HT1080 (cell line): ENCODE results near the gene BIRC7. TPM values are rescaled to one million over a fixed set of nuclear protein-coding genes. Genes with fewer than 3 reads are reported as not detected.
"Not testable (repeated sequence)": the region's sequence is repeated elsewhere in the genome, so short reads cannot be mapped to it uniquely, and the experiment has no call there.

Experiments
- DNase-seq: peaks from one replicate; pipeline ENCODE4 v3.0.0-alpha.2; 2015; ENCODE audit warnings: low read depth
- total RNA-seq: library from RNA; depleted of rRNA; stranded (reverse); fragments of >200 nt; shearing (Covaris generic); gene quantifications from 2 replicates; pipeline ENCODE4 v1.2.3, GENCODE V29; 2014

Gene BIRC7
- total RNA-seq, 1 experiment from 2014 or later, result not detected

DNA sequence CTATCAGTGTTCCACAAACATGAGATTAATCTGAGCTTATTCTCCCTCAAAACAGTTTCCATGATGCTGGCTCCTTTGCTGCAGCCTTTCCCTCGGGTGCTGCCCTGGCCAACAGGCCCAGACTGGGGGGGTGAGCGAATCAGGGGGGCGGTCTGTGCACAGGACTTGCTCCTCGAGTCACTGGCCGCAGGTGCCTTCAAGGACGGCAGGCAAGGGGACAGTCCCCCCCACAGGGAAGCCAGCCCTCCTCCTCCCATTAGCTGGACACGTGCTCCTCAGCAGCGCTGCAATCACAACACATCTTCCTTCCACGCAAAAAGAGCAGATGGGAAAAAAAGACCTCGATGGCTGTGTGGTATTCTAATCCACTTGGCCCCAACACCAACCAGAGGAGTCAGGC lies 29.8 kb upstream of the BIRC7 start:
- DNase-seq, result no peak

DNA sequence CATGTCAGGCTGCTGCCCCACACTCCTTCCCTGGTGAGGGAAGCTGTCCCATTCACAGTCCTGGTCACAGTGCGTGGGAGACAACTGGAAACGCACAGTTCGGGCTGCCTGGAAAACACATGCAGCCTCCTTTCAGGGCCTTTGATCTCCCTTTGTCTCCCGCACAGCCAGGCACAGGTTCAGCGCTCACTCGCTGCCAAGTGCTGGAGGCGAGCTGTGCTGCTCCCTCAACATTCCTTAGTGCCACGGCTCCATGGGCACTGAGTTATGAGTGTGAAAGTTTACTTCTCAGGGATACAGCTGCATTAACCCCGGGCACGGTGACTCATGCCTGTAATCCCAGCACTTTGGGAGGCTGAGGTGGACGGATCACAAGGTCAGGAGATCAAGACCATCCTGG lies 28.8 kb upstream of the BIRC7 start:
- DNase-seq, result peak; percentile 26

DNA sequence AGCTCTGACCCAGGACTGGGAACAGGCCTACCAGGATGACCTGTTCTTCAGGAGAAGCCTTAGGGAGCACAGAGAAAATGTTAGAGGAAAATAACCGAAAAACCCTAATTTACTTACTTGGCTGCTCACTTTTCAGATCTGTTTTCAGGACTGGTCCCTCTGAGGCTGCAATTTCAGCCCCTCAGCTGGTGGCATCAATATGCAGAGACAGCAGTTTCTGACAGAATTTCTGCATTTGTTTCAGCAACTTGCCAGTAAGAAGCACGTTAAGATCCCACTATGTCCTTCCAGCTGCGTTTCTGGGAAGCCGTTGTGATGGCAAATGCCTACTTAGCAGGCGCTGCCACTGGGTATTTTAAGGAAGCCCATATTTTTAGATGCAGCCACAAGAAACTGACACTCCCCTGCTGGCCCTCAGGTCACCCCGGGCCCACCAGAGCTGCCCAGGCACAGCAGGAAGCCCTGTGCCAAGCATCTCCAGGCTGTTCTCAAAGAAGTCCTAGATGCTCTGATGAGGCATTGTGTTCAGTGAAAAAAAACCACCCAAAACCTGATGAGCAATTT lies 27.3 kb upstream of the BIRC7 start:
- DNase-seq, result no peak

DNA sequence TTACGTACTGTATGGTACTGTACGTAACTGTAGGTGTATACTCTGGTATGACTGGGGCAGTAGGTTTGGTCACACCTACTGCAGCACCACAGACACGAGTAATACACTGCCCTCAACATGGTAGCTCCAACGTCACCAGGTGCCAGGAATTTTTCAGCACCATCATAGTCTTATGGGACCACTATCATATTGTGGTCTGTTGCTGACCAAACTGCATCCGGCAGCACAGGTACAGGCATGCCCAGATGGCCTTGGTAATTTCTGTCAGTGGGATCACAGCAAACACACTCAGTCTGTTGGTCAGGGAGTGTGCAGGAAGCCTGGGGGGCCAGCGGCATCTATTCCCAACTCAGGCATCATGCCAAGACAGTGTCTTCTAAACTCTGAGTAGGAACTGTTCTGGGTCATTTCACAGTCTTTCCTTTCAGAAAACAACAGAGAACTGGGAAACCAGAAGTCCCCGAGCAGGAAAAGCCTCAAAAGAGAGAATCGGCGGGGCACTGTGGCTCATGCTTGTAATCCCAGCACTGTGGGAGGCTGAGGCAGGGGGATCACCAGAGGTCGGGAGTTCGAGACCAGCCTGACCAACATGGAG lies 25.6 kb upstream of the BIRC7 start:
- no peak for DNase-seq

DNA sequence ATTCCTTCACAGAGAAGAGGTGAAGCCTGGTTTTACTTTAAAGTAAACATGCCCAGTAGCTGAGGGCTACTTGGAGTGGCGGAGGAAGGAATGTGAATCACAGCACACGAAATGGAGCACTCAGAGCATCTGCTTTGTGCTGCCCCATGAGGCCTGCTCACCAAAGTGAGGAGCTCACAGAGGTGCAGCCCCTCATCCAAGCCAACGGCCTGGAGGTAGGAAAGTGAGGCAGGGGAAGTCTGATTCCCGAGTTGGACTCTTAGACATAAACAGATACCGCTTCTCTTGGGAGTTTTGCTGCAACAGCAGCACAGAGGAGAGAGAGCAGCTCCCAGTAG lies 23.3 kb upstream of the BIRC7 start:
- no peak for DNase-seq

DNA sequence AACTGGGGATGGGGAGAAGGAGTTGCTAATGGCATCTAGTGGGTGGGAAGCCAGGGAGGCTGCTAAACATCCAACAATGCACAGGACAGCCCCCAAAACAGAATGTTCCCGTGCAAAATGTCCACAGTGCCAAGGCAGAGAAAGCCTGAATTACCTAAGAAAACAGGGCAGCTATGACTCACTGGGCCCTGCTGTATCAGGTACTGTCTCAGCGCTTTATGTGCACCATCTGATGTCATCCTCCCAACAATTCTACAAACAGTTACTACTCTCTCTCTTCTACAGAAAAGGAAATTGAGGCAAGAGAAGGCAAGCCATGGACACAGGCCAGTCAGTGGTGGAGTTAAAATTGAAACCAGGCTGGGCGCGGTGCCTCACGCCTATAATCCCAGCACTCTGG lies 22.9 kb upstream of the BIRC7 start:
- DNase-seq, result no peak

DNA sequence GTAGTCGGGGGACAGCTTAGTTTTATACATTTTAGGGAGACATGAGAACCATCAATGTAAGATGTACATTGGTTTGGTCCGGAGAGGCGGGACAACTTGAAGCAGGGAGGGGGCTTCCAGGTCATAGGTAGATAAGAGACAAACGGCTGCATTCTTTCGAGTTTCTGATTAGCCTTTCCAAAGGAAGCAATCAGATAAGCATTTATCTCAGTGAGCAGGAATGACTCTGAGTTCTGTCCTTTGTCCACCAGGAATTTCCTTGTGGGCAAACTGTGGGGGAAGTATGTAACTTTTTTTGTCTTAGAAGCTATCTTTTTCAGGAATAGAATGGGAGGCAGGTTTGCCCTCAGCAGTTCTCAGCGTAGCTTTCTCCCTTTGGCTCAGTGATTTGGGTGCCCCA lies 21.2 kb upstream of the BIRC7 start:
- DNase-seq, result no peak

DNA sequence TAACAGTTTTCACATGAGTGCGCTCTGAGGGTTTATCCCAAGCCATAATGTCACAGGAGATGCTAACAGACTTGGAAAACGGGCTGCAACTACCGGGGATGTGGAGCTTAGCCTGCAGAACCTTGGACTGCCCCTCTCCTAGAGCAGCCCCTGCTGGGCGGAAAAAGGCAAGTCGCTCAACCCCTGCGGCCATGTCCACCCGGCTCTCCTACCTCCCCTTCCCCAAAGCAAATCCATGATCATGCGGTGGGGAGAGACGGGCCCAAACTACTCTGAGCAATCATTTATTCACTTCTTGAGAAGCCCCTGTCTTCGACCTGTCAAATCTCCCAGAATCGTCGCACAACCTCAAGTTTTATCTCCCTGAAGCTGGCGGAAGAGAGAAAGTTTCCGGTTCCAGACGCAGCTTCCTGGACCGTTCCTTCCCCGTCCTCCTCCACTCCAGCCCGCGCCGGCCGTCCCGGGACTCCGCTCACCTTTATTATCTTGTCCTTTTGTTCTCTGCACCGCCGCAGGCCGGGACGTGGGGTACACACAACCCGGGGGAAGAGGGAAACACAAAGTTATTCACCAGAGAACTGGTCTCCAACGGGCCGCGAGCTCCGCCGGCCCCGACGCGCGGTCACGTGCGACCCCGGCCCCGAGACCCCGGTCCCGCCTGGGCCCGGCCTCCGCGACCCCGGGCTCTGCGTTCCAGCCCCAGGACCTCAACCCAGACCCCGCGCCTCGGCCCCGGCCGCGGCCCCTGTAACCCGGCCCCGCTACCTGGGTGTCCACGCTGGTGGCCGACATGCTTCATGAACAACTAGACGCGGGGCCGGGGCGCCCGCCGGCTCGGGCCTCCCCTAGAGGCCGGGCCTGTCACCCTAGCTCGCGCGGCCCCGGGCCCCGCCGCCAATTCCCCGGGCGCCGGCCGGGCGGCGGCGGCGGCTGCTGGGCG lies 20.3 kb upstream of the BIRC7 start:
- peak; percentile 45 for DNase-seq

DNA sequence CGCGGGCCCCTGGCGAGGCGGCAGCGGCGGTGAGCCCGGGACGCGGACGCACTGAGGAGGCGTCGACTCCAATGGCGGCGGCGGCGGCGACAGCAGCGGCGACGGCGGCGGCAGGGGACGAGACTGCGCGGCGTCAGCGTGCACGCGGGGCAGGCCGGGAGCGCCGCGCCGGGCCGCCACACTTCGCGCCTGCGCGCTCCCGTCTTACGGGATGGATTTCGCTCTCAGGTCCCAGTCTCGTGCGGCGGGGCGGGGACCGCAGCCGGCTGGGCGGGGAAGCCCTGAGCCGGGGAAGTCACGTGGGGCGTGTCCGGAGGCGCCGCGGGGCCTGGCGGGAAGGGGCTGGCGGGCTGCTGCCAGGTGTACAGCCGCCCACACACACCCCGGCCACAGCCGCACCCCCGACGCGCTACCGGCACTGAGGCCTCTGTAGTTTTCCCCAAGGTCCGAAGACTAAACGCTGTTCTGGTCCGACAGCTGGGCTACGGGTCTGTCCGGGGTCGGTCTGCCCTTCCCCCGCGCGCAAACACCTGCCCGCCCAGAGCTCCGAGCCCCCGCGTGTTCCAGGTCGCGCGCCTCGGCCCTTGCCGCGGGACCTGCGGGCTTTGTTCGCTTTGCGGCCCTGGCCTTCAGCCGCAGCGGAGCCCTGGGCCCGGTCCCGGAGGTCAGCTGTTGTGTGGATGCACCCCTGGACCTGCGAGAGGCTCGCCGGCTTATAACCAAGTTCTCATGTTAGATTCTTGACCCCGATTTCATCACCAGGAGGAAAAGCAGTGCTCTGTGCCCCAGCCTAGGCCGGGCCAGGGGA lies 19.5 kb upstream of the BIRC7 start, which contains the start of gene YTHDF1:
TSS of gene YTHDF1 (minus strand) at position 91 of the 808 bp plus-strand sequence. CDS start 239 bp downstream, outside the sequence.
- peak; percentile 91 for DNase-seq

DNA sequence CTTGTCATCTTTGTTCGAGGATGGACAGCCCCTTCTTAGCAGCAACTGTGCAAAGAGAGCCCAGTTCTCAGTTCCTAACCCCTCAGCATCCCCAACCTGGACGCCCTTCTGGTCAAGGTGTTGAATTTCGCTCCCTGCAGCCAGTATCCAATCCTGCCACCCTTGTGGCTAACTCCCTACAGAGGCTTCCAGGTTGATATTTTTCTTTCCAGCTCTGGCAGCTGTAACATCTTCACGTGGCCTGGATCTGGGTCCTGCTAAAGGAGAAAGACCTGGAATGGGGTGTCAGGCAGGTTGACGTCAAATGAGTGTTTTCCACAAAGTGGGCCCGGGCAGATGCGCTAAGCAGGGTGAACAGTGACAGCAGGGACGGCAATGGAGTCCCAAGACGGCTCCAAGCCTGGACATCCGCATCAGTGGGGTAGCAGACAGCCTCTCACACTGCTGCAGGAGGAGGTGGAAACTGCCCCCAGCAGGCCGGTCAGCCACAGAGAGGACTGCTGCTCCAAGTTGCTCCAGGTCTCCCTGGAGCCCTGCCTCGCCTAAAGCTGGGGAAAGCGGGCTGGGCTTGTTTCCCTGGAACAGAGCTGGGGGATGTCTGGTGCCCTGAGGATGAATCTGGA lies 18.7 kb upstream of the BIRC7 start:
- DNase-seq, result no peak

DNA sequence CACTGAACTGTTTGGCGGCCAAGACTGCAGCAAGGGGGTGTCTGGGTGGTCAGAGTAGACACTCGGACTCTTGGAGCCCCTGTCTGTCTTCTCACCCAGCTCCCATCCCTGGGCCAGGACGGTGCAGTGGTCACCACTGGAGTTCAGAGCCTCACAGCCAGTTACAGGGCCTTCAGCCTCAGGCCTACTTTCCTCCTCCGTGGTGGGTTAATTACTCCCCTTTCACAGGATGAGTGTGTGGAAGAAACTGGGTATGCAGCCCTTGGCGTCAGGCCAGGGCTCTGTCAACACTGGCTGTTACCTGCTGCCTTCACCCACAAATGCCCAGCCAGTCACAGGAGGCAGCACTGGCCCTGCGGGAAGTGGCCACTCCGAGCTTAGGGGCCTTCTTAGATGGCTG lies 18.0 kb upstream of the BIRC7 start:
- DNase-seq, result no peak

DNA sequence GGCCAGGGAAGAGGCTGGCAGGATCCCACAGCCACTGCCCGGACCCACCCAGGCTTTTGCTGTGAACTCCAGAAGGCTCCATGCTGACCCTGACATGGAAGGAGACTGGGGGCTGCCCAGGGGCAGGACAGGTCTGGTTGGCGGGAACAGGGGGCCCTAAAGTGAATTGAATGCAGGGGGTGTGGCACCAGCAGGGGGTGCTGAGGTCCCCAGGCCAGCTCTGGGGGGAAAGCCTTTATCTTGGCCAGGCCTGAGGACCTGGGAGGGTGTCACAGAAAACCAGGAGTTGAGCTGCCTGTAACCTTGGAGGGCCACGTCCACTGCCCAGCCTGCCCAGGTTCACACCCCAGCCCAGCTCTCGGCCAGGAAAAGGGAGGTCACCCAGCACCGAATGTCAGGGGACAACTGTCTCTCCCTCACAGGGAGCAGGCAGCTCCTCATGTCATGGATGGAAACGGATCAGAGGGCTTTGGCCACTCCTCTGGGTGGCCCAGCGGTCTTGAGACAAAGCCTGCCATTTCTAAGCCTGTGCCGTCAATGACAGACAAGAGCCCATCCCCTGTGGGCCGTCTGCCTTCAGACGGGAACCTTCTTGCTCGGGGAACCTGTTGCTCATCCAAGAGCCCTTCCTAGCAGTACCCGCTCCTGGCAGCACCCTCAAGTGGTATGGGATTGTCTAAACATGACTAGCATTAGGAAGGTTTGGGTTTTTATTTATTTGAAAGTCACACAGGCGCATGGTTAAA lies 16.8 kb upstream of the BIRC7 start:
- no peak for DNase-seq

DNA sequence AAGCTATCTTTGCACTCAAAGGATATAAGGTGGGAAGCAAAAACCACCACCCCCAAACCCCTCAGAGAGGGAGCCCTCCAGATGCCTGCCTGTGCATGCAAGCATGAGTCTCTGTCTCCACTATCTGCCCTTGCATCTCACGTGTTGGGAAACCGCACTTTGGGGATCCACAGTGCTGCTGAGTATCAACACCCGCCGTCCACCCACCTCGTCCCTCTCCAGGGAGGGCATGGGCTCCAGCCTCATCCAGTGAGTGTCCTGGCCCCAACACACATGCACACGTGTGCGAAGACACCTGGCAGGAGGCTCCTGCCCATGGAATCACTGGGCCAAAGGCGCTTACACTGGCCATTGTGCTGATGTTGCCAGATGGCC lies 16.3 kb upstream of the BIRC7 start:
- DNase-seq, result no peak

DNA sequence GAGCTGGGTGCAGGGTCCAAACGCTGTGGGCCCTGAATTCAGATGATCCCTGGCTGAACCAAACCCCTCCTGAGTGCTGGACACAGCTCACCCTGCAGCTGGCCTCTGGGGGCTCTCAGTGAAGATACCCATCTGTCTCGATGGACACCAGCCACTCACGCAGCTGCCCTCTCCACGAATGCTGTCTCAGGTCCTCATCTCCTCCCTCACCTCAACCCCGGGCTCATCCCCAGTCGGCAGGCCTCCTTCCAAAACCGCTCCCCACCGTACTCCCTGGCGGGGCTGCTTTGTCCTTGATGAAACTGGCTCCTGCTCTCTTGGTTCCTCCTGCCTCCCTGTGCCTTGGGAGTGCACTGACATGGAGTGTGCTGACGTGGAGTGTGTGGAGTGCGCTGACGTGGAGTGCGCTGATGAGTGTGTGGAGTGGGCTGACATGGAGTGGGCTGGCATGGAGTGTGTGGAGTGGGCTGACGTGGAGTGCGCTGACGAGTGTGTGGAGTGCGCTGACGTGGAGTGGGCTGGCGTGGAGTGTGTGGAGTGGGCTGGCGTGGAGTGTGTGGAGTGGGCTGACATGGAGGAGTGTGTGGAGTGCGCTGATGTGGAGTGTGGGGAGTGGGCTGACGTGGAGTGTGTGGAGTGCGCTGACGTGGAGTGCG lies 15.7 kb upstream of the BIRC7 start:
- no peak for DNase-seq

DNA sequence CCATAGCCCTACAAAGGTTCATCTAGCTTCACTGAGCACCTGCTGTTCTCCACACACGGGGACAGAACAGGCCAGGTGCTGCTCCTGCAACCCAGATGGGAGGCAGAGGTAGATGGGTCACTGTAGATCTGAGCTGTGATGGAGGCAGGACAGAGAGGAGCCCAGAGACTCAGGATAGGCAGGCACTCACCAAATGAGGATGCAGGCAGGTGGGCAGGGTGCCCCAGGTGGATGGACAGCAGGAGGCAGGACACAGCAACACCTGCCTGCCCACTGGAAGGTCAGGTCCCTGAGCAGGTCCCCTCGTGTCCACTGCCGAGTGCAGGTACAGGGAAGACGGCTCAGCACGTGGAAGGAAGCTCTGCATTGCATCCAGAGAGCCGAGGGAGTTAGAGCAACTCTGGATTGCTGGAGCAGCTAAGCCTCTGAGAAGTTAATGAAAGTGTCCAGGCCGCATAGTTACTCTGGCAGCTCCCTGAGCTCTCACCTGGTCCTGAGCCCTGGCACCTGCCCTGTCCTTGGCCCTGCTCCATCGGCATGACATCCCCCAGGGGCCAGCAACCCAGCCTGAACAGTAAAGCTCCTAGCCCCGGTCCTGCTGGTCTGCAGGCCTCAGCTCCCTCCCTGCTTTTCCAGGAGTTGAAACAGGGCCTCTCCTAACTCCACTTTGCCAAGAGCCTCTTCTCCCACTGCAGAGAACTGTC lies 14.9 kb upstream of the BIRC7 start:
- no peak for DNase-seq

DNA sequence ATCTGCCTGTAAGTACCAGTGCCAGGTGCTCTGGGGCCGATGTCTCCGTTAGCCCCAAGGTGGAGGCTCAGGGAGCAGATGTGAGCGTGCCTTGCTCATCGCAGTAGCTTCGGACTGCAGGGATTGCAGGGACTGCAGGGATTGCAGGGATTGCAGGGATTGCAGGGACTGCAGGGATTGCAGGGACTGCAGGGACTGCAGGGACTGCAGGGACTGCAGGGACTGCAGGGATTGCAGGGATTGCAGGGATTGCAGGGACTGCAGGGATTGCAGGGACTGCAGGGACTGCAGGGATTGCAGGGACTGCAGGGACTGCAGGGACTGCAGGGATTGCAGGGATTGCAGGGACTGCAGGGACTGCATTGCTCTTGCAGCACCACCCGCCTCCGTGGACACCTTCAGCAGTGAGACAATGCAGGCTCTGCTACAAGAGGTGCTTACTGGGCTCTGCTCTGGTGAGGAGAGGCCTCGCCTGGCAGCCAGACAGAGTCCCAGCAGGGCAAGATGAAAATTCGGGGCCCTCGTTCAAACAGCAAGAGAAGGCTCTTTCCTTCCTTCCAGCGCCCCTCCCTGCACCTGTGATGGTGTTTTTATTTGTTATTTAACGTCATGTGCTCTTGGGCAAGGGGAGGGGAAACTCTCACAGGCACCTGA lies 14.2 kb upstream of the BIRC7 start:
- not testable (repeated sequence) for DNase-seq

DNA sequence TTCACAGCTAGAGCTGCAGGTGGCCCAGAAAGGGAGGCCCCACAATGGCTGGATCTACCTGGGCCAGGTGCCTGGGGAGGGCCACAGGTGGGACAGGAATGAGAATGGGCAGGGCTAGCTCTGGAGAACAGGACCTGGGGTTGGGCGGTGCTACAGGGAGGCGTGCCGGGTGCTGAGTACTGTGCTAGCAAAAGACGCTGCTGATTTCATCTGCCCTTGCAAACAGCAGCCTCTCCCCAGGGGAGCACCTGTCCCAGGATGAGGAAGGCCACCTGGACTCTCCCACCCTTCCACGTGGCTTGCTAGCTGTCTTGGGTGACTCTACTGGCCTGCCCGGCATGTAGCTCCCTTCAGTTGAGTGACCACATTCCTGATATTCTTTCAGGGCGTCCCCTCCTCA lies 13.2 kb upstream of the BIRC7 start:
- no peak for DNase-seq

DNA sequence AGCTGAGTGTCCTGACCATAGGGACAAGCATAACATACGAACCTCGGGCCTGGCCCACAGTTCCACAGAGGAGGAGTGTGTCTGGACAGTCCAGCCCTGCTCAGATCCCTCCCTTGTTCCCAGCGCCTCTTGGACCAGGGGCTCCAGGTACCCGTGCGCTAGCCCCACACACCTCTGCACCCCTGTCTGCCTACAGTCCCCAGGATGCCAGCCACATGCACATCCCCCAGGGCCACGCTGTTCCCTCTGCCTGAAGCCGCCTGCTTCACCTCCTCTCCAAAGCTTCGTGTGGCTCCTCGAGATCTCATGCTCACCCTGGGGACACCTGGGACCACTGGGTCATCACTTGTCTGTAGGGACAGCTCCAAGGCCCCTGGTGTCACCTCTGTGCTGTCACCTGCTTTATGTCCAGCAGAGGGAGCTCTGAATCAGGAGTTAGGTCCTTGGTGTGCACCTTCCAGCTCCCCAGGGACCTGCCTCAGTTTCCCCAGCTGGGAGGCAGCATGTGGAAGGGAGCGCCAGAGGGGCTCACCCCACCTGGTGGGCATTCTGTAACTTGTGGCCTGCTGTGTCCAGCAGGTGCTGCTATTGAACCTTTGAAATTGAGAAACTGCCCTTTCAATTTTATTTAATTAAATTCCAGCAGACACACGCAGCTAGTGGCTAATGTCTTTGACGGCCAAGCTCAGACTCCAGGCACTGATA lies 12.4 kb upstream of the BIRC7 start:
- no peak for DNase-seq
